T-helper 1 cell treated with Interleukin-12 subunit alpha and Interleukin-12 subunit beta and Interleukin-4 antibody, amounts not matched to agents 30 ng/mL and 1 ng/mL, for 36 hours (primary cell): ENCODE data around the gene SPTLC3. TPM values are rescaled to one million over a fixed set of nuclear protein-coding genes. Genes with fewer than 3 reads are reported as not detected.

Experiments
- intact Hi-C: fragments of 100-400 bp; cut with micrococcal nuclease; formaldehyde crosslinking; loops from one replicate; pipeline ENCODE4 v1.15.1; 2024
- total RNA-seq: library from RNA; stranded (reverse); gene quantifications from 2 replicates; pipeline ENCODE4 v1.2.3, GENCODE V29; 2022

The SPTLC3 gene
- total RNA-seq, 1 donor from 2014 or later = 0.39 TPM

DNA sequence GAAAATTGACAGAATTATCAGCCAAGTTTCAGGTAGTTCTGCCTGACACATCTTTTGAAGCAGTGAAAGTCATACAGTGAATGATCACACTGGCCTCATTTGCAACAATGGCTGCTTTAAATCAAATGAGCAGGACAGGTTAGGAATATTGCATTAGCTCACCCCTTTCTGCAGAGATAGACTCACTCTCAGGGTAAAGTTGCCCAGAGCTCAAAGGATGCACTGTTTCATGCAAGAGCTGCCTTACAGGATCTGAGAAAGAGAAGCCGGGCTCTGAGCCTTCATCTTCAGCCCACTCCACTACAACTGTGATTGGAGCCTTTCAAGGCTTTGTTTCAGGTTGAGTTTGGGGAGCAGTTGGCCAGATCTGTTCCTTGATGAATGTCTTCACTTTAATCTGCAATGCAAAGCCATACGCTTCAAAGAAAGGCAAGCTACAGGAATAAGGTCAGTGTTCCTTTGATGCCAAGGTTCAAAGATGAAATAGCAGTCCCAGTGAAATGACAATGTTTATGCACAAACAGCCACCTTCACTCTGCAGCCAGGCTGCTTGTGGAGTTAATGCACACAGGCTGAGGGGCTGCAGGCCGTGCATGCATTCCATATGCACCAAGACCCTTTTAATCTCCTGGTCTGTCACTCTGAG is 121.4 kb downstream of the SPTLC3 start:
- intact Hi-C loops = no loop called here

DNA sequence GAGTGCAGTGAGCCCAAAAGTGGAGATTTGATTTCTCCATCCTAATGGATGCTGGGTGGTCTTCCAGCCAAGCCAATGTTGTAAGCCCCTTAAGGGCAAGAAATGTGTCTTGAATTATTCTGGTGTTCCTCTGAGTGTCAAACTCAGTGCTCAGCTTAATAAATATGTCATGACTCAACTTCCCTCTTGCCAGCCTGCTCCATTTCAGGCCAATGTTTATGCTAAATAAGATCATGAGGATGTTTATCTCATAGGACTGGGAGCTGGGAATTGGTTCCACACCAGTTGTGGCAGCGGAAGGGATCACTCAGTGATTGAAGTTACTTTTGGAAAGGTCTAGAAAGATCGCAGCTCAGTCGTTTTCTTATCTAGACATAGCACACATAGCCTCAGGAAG is 121.9 kb downstream of the SPTLC3 start:
- intact Hi-C loops = no loop called here

DNA sequence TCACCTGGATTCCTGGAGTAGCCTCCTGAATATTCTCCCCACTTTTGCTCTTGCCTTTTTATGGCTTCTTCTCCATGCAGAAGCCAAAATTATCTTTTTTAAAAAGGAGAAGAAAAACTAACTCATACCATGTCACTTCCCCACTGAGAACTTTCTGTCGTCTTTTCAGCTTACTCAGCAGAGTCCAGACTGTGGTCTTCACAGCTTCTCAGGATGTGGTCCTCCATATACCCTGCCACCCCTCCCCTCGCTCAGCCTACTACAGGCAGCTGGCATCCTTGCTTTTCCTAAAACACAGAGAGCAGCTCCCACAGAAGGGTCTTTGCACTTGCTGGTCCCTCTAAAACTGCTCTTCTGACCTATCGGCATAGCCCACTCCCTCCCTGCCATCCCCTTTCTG is 122.9 kb downstream of the SPTLC3 start:
- intact Hi-C loops = no loop called here

DNA sequence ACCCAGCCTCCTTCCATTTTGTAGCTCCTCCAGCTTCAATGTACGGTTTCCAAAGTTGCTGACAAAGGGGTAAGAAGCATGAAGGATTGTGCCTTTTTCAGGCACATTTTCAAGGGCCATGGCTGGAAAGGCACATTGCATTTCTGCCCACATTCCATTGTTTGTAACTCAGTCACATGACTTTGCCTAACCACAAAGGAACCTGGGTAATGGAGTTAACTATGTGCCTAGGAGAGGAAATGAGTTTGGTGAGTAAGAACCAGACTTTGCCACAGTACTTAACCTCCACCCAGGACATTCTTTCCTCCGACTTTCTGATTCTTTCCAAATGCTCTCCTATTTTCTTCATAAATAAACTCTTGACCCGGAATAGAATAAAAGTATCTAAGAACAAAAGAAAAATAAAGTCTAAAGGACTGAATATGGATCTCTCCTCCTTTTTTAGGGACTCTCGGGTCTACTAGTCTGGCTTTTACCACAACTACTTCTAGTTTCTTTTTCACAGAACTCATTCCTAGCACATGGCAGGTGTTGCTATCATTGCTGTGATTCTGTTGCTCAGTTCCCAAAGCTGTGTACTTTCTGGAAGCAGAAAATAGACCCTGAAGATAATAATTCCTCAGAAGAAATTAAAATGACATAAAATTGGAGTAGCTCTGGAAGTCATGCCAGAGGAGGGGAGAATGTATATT is 130.8 kb downstream of the SPTLC3 start:
- intact Hi-C loops = no loop called here

- intact Hi-C loops = no loop called here
Observed at GRCh38 chr20:13140201-13140600, 131.4 kb downstream of the SPTLC3 start.

DNA sequence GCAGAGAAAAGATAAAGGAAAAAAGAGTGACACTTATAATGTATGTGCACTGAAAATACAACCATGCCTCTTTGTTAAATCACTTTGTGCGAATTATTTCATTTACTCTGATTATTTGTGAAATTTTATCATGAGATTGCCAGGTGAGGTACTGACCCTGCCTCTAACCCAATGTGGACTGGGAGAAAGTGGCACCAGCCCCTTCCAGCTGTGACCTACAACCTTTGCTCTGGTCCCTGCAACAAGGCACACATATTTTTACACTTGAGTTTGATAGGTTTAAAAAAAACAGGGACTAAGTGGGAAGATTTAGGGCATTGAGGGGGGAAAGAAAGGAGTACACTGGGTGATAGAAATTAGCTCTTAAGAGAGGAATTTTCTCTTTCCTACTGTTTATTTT is 132.0 kb downstream of the SPTLC3 start:
- intact Hi-C loops = no loop called here

DNA sequence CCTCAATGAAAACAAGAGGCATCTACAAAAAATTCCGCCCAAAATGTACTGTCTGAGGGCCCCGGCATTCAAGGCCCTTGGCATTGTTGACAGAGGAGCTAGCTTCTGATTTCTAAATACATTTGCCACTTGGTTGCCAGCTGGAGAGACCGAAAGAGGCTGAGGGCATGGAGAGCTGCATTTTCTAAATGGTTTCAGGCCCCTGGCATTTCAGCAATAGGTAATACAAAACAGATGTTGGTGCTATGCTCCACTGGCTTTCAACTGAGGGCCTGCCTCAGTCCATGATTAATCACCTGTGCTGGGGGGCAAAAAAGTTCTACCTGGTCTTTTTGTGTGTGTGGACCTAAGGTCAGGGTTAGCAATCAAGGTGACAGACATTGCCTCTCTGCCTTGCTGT is 132.8 kb downstream of the SPTLC3 start:
- intact Hi-C loops = no loop called here

GRCh38 chr20:13142143-13142542 is 133.4 kb downstream of the SPTLC3 start:
- intact Hi-C loops = no loop called here

GRCh38 chr20:13147071-13147963 is 138.5 kb downstream of the SPTLC3 start:
- intact Hi-C loops = no loop called here

GRCh38 chr20:13147971-13148370 is 139.2 kb downstream of the SPTLC3 start:
- intact Hi-C loops = no loop called here

DNA sequence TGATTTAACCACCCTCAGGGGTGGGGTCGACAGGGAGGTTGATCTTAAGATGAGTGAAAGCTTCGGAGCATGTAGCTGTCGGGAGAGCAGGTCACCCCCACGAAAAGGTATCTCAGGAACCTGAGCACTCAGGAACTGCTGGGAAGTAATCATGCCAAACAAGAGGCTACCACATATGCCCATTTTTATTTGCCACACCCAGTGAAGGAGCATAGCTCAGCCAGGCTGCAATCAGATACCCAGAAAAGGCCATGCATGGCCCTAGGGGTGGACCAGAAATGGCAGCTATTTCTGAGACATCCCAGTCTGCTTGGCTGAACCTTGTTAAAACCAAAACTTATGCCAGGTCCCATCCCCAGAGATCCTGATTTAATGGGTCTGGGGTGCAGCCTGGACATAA is 139.6 kb downstream of the SPTLC3 start:
- intact Hi-C loops = no loop called here

DNA sequence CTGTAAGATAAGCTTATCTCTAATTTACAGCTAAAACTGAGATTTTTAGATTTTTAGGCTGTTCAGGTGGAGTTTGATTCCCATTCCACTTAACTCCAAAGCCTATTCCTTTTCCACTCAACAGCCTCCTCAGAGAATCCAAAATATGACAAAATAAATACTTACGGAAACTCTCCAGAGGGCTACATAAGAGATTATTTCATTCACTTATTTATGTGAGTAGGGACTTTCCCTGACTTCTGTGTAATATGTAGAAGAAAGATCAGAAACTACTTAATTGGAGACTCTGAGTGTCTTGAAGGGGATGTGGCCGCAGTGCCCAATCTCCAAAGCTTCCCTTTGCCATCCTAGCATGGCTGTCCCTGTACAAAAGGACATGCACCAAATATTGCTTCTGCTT is 140.2 kb downstream of the SPTLC3 start:
- intact Hi-C loops = no loop called here

DNA sequence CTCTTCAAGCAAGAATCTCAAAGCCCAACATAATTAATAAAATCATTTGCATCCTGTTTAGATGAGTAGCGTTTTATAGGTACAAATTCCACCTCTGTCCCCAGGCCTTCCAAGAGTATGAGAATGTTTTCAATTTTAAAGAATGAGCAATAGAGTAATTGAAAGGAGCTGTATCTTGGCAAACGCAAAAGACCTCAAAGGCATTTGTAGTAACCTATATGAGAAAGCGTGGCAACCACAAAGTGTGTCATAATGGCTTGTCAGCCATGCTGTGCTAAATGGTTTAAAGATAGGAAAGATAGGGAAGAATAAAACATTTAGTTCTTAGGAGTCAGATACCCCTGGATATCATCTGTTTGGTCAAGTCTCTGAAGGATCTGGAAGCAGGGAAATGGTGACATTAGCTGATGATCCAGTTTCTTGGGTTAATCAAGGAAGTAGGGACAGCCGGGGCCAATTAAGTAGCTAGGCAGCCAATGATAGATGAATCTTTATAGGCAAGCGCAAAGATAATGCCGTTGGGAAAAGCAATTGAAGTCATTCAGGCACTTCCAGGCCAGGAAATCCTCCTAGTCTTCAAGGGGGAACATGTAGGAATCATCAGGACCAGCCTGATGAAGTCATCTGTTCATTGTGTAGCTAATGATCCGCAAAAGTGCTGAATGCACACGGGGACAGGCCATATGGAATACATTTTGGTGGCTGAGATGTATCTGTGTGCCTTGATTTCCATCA is 140.8 kb downstream of the SPTLC3 start:
- intact Hi-C loops = no loop called here

GRCh38 chr20:13158369-13158768 is 149.6 kb downstream of the SPTLC3 start:
- intact Hi-C loops = no loop called here

GRCh38 chr20:13159889-13160288 is 151.1 kb downstream of the SPTLC3 start:
- intact Hi-C loops = no loop called here

- intact Hi-C loops = no loop called here
Observed at GRCh38 chr20:13165203-13165602, 156.4 kb downstream of the SPTLC3 start.

GRCh38 chr20:13166011-13166410 is 157.2 kb downstream of the SPTLC3 start:
- intact Hi-C loops = no loop called here

GRCh38 chr20:13166437-13166836 is 157.7 kb downstream of the SPTLC3 start:
- intact Hi-C loops = no loop called here

DNA sequence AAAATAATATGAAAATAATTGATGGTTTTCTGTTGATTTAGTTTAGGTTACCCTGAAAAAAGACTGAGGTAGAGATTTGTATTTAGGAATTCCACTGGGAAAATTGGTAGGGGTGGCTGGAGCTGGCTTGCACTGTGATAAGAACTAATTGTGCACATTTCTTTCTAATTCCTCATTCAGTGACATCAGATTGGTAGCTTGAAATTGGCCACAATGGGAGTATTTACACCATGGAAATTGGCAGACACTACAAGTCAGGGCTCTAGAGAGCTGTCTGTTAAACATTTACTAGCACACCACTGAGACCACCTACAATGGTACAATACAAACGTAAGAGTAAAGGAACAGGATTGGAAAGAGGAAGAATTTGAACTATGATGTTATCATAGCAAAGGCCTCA is 160.3 kb downstream of the SPTLC3 start:
- intact Hi-C loops = no loop called here

- intact Hi-C loops = no loop called here
Observed at GRCh38 chr20:13170771-13171170, 162.0 kb downstream of the SPTLC3 start.

- intact Hi-C loops = no loop called here
Observed at GRCh38 chr20:13173201-13173600, 164.4 kb downstream of the SPTLC3 start.

DNA sequence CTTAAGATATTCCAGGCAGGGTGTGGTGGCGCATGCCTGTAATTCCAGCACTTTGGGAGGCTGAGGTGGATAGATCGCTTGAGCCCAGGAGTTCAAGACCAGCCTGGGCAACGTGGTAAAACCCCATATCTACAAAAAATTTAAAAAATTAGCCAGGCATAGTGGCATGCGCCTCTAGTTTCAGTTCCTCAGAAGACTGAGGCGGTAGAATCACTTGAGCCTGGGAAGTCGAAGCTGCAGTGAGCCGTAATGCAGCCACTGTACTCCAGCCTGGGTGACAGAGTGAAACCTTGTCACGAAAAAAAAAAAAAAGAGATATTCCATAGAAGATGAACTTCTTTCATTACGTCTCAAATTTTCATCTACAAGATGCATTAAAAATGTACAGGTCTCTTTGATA is 165.6 kb downstream of the SPTLC3 start:
- intact Hi-C loops = no loop called here
